ENCODE results near the gene TTC29.
"Not testable (repeated sequence)": the region's sequence is repeated elsewhere in the genome, so short reads cannot be mapped to it uniquely, and the experiment has no call there.

TTC29 gene

GRCh38 chr4:146674829-146675570, 270.7 kb downstream of the TTC29 start:
- Histone ChIP-seq H3F3A (ENCODE audit: insufficient read depth, low read length) (no peaks in the 10 kb centered on the region), H3K9me3 (ENCODE audit: low read length) (no peaks in the 10 kb centered on the region)
- TF ChIP-seq CTCF (IDR thresholded peaks at IDR 0.05; ENCODE audit: low read length): no peak
- TF ChIP-seq EZH2 (IDR thresholded peaks at IDR 0.05; ENCODE audit: borderline replicate concordance, low read length): no peak

DNA sequence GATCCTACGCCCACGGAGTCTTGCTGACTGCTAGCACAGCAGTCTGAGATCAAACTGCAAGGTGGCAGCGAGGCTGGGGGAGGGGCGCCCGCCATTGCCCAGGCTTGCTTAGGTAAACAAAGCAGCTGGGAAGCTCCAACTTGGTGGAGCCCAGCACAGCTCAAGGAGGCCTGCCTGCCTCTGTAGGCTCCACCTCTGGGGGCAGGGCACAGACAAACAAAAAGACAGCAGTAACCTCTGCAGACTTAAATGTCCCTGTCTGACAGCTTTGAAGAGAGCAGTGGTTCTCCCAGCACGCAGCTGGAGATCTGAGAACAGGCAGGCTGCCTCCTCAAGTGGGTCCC, 281.7 kb downstream of the TTC29 start:
- not testable (repeated sequence) for H3K36me3 ChIP-seq (ENCODE audit: insufficient read depth, low read length); H4K20me1 ChIP-seq (ENCODE audit: insufficient read depth, low read length); H3K9me2 ChIP-seq (ENCODE audit: low read depth, low read length); H3K79me2 ChIP-seq (ENCODE audit: insufficient read depth, low read length); H3K4me1 ChIP-seq (ENCODE audit: insufficient read depth, low read length, severe bottlenecking); H3K4me2 ChIP-seq (ENCODE audit: low read length); H3K4me3 ChIP-seq (ENCODE audit: low read depth, low read length, poor library complexity, severe bottlenecking); H3K9ac ChIP-seq (ENCODE audit: low read length); H3K9me3 ChIP-seq (ENCODE audit: low read length); H3K27ac ChIP-seq (ENCODE audit: low read depth, low read length, poor library complexity, severe bottlenecking); H3K27me3 ChIP-seq (ENCODE audit: insufficient read depth, low read length); H2AFZ ChIP-seq (ENCODE audit: low read length); H3F3A ChIP-seq (ENCODE audit: insufficient read depth, low read length)

More at GRCh38 chr4:146674829-146675570, 270.7 kb downstream of the TTC29 start:
- Histone ChIP-seq H3K4me2 (ENCODE audit: low read length) (no peak overlapping the region), H3K27ac (ENCODE audit: low read depth, low read length, poor library complexity, severe bottlenecking) (no peak overlapping the region), H3K9me2 (ENCODE audit: low read depth, low read length) (no peaks in the 10 kb centered on the region), H3K9ac (ENCODE audit: low read length) (no peak overlapping the region), H3K27me3 (ENCODE audit: insufficient read depth, low read length) (no peaks in the 10 kb centered on the region), H2AFZ (ENCODE audit: low read length) (no peak overlapping the region), H3K4me1 (ENCODE audit: insufficient read depth, low read length, severe bottlenecking) (no peaks in the 10 kb centered on the region), H4K20me1 (ENCODE audit: insufficient read depth, low read length) (no peaks in the 10 kb centered on the region), H3K36me3 (ENCODE audit: insufficient read depth, low read length) (no peaks in the 10 kb centered on the region), H3K79me2 (ENCODE audit: insufficient read depth, low read length) (no peaks in the 10 kb centered on the region), H3K4me3 (ENCODE audit: low read depth, low read length, poor library complexity, severe bottlenecking) (no peak overlapping the region)

DNA sequence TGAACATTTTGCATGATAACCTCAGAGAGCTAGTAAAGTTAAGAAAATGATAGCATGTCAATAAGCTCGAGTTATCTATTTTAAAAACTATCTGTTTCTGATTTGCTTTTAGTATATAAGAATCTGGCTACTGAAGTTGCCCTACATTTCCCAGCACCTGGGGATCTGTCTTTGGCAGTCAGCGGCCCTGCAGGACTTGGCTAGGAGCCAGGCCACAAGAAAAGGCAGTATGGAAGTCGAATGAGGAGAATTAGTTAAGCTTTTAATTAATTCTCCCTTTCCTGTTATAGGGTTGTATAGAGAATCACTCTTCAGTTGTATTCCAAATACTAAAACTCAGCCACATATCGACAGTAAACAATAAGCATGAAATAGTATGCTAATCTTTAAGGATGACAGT, 284.3 kb downstream of the TTC29 start:
- H3K4me3 ChIP-seq (ENCODE audit: low read depth, low read length, poor library complexity, severe bottlenecking): no peak overlapping the region
- no peaks in the 10 kb centered on the region for H3K79me2 ChIP-seq (ENCODE audit: insufficient read depth, low read length)
- no peak overlapping the region for H3K4me2 ChIP-seq (ENCODE audit: low read length)
- no peaks in the 10 kb centered on the region for H3F3A ChIP-seq (ENCODE audit: insufficient read depth, low read length)
- TF ChIP-seq EZH2 (IDR thresholded peaks at IDR 0.05; ENCODE audit: borderline replicate concordance, low read length): no peak
- TF ChIP-seq CTCF (IDR thresholded peaks at IDR 0.05; ENCODE audit: low read length): no peak
- no peak overlapping the region for H2AFZ ChIP-seq (ENCODE audit: low read length)
- H4K20me1 ChIP-seq (ENCODE audit: insufficient read depth, low read length): no peaks in the 10 kb centered on the region
- no peaks in the 10 kb centered on the region for H3K36me3 ChIP-seq (ENCODE audit: insufficient read depth, low read length)
- no peaks in the 10 kb centered on the region for H3K9me3 ChIP-seq (ENCODE audit: low read length)
- H3K27ac ChIP-seq (ENCODE audit: low read depth, low read length, poor library complexity, severe bottlenecking): no peak overlapping the region
- no peaks in the 10 kb centered on the region for H3K4me1 ChIP-seq (ENCODE audit: insufficient read depth, low read length, severe bottlenecking)
- no peaks in the 10 kb centered on the region for H3K9me2 ChIP-seq (ENCODE audit: low read depth, low read length)
- H3K27me3 ChIP-seq (ENCODE audit: insufficient read depth, low read length): peaks cover 3% of the 10 kb centered on the region; the same call in 1 of the 2 replicates
- H3K9ac ChIP-seq (ENCODE audit: low read length): no peak overlapping the region
